Activated T-cell treated with anti-CD3 and anti-CD28 coated beads, Interleukin-2, amount 50 U/mL, for 1 hour (primary cell): ENCODE measurements around the gene TBC1D10A.
A peak's percentile ranks its signal among the peaks of the same experiment; 100 is the strongest.

Experiments used
- DNase-seq: peaks from one replicate; pipeline ENCODE4 v3.0.0-alpha.2; 2020

TBC1D10A gene

DNA sequence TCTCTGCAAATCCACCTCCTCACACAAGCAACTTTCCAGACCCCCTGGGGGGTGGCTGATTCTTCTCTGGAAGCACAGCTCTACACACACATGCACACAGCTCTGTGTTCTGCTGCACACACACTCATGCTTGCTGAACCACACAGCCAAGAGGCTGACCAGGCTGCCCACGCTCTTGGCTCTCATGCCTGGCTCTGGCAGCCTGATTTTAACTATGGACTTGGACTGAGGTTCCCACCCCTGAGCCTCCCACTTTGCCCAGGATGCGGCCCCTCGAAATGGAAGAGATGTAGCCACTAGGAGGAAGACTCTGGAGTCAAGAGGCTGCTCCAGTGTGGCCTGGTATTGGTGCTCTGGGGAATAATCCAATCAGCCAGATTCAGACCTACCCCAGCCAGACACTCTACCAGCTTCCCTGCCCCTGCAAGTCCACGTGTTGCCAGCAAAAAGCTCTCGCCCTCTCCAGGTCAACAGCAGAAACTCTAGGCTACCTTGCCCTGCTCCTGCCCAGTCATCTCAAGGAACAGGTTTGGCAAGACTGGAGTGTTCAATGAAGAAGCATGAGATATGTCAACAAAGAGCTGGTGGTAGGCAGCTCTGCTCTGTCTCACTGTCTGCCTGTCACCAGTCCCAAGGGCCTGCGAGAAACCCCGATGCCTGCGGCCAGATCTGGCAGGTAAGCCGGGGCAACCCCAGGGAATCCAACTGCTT lies 28.6 kb downstream of the TBC1D10A start:
- no peak for DNase-seq

DNA sequence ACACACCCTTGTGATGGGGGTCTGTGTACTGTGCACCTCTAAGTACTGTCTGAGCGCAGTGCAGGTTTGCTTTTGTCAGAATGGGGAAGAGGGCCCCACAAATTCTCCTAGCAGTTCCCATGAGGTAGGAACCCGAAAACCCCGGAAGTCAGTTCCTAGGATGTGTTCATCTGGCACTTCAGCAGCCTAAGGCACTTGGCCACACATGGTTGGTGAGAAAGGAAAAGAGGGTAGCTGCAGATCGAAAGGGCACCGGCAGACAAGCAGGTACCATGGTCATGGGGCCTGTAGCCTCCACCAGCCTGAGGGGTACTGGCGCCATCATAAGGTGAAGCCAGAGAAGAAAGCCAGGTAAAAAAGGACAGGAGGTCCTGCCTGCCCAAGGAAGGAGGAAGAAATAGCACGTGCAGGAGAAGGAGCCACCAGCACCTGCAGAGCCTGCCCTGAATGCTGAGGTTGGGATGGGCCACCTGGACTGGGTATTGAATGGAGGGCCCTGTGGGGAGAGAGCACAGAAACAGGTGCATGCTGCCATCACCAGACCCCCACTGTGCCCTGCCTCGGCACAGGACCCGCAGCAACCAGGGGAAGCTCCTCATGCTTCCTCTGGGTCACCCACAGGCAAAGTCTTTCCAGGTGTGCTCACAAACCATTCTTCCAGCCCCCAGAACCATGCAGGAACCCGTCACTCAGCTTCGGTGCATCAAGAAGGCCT lies 29.3 kb downstream of the TBC1D10A start:
- no peak for DNase-seq

DNA sequence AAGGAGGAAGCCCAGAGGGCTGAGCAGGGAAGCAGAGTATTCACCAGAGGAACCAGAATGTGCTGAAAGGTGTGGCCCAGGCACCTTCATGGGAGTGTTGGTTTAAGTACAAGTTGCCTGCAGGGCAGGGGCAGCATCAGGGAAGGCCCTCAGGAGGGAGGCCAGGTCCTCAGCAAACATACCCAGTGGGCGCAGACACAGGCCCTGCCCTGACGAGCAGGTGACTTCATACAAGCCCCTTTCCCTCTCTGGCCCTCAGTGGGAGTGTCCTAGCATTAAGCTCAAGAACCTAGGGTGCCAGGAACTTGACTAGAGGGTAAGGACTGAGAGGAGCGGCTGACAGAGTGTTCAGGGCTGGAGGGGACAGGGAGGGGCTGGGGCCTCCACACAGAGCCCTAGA lies 29.9 kb downstream of the TBC1D10A start:
- no peak for DNase-seq

DNA sequence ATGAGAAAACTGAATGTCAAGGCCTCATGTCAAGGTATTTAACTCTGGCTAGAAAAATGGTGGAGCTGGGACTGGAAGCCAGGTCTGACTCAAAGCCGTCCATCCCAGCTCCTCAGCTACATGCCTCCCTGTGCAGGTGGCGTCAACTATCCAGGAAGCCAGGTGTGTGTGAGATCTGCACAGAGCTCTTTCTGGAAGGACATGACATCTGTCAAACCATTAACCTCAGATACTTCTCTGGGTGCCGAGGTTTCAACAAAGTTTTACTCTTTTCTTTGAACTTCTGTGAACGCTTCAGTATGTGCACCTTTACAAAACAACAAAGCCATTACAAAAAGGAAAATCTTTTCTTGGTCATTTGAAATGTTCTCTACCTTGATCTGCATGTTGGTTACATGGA lies 30.4 kb downstream of the TBC1D10A start:
- DNase-seq = no peak

DNA sequence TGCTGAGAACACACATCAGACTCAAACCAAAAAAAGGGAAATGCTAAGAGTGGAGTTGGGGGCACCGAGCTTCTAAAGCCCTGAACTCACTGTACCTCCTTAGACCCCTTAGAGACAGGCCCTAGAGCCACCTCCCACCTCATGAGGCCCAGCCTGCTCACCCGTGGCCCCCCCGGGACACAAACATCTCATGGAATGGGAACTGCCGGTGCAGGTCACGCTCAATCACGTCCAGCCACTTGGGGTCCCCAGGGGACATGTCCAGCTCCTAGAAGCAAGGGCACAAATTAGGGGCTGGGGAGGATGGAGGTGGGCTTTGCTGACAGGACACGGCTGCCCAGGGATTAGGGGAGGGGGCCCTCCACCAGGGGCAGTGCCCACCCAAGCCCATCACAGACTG lies 31.2 kb downstream of the TBC1D10A start:
- DNase-seq = no peak

DNA sequence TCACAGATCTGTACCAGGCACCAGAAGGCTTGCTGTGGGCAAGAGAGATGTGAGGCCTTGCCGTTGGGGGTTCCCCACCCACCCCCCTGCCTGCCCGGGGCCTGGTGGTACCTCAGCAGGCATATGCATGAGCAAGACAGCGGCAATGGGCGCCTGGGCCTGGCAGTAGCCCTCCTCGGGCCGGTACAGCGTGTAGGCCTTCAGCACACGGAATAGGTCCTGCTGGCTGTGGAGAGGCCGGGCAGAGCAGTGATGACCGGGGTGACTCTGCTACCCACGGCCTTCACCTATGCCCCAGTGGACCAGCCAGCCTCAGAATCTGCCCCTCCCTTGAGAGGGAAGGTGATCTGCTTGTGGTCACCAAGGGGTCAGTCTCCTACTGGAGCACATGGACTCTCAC lies 31.9 kb downstream of the TBC1D10A start:
- no peak for DNase-seq

DNA sequence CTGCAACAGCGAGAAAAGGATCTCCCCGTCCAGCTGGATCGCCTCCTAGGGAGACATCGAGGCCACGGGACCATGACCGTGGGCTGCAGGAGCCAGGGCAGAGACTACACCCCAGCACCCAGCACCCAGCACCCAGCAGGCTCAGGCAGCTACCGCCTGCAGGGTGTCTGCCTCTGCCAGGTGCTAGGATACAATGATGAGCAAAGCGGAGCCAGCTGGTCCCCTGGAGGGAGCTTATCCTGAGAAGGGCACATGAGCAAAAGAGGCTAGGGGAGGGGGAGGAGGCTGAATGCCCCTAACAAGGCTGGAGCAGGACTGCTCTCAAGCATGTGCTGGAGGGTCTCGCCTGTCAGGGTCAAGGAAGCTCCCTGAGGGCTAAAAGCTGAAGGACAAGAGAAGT lies 32.7 kb downstream of the TBC1D10A start:
- no peak for DNase-seq

DNA sequence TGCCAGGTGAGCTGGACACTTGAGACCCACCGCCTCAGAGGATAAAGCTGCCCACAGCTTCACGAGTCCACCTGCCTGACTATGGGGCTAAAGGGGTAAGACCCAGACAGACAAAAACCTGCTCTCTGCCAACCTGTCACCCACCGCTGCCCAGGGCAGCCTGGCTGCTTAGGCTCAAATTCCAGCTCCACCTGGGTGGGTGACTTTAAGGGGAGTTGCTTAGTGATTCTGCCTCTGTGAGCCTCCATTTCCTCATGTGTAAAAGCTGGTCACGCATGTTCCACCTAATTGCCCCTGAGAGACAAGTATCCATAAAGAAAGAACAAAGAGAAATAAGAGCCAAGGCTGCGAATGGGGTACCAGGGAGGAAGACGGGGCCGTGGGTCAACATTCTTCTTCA lies 33.7 kb downstream of the TBC1D10A start:
- no peak for DNase-seq

DNA sequence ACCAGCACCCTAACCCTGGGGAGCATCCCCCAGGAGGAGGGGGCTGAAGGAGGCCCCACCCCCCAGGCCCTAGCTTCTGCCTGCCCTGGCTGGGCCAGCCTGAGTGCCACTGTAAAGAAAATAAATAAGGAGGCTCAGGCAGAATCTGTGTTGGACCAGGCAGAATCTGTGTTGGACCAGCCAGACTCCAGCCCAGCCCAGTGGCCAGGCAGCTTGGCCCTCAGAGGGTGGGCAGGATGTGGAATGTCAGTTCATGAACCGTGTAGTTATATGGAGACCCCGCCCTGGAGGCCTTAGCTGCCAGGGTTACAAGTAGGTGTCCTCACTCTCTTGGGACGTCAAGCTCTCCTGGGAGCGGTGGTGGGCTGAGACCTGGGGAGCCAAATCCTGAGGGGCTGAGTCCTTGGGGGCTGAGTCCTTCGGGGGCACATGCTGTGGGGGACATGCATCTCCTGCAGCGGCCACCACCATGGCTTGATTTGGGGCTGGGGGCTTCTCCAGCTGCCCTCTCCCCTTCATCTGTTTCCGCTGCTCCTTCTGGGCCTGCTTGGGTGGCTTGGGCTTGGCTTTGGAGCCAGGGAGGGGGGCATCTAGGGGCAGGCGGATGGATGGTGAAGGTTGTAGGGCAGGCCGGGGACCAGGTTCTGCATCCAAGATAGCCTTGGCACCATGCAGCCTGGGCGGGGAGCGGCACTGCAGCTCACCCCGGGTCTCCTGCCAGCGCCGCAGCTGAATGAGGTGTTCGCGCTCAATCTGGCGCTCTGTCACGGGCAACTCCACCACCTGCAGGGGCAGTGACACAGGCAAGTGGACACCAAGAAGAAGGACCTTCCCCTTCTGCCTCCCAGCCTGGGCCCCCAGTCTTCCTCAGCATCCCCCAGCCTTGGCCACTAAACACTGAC lies 34.4 kb downstream of the TBC1D10A start:
- no peak for DNase-seq

DNA sequence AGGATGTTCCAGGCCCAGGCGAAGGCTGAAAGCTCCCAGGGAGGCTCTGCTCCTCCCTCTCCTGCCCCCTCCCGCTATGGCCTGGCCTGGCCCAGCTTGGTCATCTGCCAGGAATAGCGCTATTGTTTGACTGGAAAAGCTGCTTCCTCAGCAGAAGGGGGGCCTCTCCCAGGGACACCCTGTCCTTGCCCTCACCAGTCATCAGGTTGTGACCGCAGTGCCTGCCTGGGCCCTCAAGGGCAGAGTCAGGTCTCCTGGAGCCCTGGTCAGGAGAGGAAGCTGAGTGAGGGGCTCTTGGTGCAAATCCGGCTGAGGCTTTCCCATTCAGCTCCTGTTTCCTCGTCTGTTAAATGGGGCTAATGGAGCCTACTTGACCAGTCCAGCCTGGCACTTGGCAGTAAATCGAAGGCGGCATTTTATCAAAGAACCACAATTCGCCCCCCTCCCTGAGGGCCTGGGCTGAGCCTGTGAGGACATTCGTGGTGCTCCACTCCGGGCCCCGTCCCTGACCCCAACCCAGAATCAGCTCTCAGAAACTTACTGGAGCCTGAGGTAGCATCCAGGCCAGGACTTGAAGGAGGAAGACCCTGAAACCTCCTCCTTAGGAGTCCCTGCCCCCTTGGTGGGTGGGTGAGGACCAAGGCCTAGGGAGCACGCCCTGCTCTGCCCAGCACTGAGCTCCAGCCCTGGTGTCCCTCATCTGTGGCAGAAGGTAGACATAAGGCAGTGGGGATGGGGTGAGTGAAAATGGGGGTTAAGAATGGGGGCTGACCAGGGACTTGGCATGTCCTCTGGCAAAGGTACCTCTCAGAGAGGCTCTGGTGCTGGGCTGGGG lies 35.5 kb downstream of the TBC1D10A start:
- DNase-seq = no peak

DNA sequence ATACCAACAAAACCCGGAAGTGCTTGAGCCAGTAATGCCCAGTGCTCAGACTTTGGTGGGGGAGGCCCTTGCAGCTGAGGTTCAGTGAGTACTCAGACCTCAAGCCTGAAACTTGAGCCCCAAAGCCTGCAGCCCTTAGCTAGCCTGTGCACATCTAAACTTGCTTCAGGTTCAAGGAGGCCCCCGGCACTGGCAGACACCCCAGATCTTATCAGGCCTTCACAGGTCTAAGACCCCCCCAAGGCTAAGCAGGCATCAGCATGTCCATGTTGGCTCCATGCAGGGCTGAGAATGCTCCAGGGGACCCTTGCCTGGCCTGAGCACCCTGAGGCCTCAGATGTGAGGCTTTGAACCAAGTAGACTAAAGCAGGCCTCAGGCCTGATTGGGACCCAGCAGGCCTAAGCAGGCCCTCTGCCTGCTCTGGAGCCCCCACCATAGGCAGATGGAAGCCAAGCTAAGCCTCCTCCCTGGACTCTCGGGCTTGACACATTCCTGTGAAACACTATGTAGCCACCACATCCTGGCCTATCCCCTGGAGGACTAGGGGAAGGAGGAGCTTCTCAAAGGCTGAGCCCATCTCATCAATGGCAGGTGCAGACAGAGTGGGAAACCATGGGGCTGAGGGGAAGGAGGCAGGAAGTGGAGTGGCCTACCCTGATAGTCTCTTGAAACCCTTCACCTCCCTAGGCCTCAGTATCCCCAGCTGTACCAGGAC lies 36.2 kb downstream of the TBC1D10A start:
- DNase-seq = peak; percentile 38

DNA sequence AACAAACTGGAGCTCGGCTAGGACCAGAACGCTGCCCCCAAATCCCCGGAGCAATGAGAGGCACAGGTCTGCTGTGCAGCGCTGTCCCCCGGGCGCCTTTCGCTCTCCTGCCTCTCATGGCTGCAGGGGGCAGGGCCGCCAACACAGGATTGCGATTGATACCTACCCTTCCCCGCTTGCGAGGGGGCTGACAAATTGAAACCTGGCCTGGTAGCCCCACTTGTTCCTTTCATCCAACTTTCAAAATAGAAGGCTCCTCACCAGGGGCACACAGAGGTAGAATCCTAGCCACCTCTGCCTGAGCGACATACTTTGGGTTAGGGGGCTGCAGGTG lies 36.8 kb downstream of the TBC1D10A start:
- DNase-seq = no peak

DNA sequence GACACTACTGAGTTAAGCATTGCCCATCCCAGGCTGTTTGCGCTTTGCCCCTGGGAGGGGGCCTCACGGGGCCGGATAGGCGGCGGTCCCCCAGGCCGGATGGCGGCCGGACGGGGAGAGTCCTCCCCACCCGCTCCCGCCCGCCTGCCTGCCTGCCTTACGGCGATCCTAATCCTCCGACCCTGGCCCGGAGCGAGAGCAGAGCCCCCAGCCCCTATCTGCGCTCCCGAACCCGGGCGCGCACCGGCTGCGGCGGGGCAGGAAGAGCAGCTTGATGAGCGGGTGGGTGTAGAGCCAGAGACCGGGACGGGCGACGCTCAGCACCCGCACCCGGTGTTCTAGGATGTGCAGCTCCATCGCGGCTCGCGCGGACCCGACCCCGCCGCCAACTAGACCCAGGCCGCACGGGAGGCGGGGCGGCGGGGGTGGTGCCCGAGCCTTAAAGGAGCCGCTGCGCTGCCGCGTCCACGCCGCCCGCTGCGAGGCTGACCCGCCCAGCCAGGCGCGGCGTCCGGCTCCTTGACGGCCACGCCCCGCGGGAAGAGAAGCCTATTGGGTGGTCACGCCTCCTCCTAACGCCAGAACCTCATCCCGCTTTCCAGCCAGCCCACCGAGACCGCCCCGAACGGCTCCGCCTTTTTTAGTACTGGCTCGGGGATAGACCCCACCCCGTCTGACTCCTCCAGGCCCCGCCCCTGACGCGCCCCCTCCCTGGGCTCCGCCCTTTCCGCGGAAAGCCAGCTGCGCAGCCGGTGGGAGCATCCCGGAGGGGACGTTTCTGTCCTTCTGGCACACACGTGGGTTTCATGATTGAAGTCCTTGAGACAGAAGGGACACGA lies 37.4 kb downstream of the TBC1D10A start, which contains the start of gene CASTOR1:
TSS of gene CASTOR1 (minus strand) at position 365 of the 839 bp plus-strand sequence. CDS start at position 357, 8 bp downstream.
- peak; percentile 93 for DNase-seq

DNA sequence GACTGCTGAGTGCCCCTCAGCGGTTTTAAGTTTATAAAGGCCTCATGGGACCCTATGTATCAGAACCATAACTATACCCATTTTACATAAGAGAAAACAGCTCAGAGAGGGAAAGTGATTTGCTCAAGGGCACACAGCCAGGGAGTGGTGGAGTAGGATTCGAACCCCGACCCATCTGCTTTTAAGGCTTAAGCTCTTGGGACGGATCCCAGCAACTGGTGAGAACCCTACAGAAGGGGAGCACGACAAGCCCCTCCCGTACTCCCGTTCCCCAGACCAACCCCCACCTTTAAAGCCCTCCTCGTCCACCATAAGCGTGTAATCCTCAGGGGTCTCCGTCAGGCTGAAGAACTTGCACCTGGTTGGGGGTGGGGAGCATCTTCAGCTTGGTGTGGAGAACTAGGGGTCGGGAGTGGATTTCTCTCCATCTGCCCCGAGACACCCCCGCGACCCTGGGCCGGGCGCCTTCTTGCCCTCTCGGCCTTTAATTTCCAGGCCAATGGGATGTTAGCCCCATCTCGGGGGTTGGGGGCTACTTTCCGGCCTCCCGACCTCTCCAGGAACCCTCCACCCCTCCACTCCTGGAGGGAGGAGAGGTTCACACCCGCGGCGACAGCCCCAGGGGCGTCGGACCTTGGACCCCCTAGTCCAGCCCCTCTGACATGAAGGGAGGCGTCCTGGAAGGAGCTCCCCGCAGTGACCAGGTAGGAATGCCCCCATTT lies 38.2 kb downstream of the TBC1D10A start:
- DNase-seq = no peak

DNA sequence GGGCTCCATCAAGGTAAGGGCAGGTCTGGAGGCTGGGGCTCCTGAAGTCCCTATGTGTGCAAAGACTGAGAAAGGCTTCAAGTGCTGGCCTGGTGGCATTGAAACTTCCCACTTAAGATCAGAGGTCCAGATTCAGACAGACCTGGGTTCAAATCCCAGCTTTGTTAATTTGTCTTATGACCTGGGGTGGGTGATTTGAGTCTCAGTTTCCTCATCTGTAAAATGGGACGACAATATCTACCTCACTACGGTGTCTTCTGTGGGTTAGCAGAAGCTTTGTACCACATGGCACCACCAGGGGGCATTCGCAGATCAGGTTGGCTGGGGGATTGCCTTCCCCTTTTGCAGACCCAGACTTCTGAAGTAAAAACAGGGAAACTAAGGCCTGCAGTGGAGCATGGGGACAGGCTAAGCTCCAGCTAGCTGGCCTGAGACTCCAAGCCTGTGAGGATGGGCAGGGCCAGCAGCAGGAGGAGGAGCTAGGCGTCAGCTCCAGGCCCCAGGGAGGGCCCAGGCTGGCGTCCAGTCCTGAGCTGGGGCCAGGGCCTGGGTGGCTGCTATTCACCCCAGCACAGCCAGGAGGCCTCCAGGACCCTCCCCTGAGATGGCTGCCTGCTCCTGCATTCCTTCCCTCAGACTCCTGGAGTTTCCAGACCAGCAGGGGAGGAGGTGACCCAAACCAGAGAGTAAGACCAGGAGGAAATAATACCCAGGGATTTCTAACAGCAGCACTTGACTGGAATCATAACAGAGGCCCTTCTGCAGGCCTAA lies 38.9 kb downstream of the TBC1D10A start:
- DNase-seq = peak; percentile 90

DNA sequence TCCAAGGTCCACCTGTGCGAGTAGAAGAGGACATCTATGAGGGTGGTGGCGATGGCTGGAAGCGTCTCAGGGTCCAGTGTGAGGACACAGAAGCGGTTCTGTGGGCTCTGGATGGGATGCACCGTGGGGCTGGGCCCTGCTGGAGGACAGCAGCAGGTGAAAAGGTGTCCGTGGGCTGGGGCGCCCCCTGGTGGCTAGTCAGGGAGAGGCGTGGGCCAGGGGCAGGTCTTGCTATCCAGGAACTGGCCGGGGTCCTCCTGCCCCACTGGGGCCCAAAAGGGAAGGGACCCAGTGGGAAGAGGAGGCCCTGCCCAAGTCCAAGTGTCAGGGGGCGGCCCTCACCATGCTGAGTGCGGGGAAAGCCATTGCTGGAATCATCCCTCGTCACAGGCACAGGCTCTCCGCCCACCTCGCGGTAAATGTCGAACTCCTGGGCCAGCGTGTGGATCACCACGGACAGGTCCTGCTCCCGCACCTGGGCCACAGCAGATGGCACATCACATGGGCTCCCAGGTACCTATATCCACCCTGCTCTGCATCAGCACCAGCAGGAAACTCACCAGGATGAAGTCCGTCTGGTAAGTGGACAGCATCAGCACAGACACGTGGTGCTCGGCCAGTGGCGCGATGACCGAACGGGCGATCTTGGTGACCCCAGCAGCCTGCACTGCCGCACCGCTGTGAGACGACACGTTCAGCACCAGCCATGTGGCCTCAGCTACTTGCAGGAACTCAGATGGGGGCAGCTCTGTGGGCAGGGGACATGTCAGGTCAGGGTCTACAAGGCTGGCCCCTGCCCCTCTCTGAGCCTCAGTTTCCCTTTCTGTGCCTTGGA lies 39.7 kb downstream of the TBC1D10A start:
- peak; percentile 89 for DNase-seq

DNA sequence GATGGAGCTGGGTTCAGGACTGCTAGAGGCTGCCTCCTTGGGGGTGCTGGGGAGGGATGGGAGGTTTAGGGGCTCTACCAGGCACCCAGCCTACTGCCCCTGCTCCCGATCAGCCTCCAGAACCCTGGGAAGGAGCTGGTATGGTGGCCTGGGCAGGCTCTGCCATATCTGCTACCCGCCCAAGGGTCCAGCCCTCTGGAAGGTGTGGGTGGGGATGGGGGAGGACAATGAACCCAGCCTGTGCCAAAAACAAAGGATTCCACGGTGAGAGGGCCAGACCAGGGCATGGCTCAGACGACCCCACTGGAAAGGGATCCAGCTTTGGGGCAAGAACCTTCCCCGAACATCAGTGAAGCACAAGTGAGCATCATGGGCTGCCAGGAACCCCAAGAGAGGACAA lies 40.4 kb downstream of the TBC1D10A start:
- DNase-seq = no peak

DNA sequence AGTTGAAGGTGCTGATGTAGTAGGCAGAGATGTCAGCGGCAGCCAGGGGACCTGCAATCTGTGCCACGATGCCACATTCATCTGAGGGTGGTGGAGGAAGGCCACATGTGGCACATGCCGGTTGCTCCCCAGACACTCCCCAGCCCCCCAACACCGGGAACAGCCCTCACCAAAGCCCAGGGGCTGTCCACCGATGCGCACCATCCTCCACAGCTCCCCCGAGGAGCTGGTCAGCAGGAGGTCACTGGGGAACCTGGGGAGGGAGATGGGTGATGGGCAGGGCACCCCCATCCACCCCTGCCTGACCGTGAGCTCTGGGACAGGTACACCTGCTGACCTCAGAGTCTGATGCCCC lies 40.9 kb downstream of the TBC1D10A start:
- DNase-seq = no peak
